ENCODE data around the gene PRKCH.

PRKCH gene

DNA sequence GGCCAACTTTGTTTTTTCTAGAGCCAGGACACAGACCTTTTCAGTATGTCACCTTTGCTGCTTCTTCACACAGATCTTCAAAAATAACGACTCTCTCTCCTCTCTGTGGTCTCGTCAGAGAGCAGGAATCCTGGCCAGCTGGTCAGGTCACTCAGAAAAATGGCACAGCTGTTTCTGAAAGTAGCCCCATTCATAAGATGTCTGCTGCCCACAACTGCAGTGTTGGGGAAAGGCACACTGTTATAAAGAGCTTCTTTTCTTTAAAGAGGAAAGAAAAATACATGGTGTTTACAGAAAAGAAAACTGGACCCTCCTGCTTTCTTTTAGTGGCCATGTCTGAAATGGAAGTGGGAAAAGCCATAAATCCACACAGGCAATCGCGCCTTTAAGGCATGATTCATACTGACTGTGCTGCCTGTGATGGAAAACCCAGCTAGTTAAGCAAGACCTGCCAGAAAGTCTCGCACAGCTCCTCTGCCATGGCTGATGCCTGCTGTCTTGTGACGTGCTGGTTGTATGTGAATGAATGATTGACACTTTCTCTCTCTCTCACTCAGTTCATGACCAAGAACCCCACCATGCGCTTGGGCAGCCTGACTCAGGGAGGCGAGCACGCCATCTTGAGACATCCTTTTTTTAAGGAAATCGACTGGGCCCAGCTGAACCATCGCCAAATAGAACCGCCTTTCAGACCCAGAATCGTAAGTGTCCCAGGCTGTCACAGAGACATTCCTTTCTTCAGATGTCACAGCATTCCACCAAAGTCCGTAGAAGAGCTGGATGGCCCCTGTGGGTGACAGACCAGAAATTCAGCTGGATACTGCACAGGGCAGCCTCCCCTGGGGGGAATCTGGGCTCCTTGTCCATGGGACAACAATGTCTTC is 226.0 kb downstream of the PRKCH start:
- H3K56ac ChIP-seq (ENCODE audit: low read length): no peak overlapping the region
- no peak overlapping the region for H3K27ac ChIP-seq (ENCODE audit: low read depth, low read length)
- no peak overlapping the region for H3K23ac ChIP-seq (ENCODE audit: low read length)
- no peak overlapping the region for H2BK5ac ChIP-seq (ENCODE audit: low read length)
- H3K36me3 ChIP-seq (ENCODE audit: control insufficient read depth, insufficient read depth, low read length): no peaks in the 10 kb centered on the region
- no peak overlapping the region for H3K18ac ChIP-seq (ENCODE audit: low read length)
- H3K4me3 ChIP-seq (ENCODE audit: low read length): no peak overlapping the region
- H4K5ac ChIP-seq (ENCODE audit: low read length): no peak overlapping the region
- no peaks in the 10 kb centered on the region for H3K79me2 ChIP-seq (ENCODE audit: control insufficient read depth, insufficient read depth, low read length)
- H3K4me2 ChIP-seq (ENCODE audit: low read length): no peak overlapping the region
- peak; percentile 74 for DNase-seq
- H3K4ac ChIP-seq (ENCODE audit: low read depth, low read length): no peak overlapping the region
- H2AK5ac ChIP-seq (ENCODE audit: low read length): no peak overlapping the region
- no peak overlapping the region for H2BK120ac ChIP-seq (ENCODE audit: low read depth, low read length)
- H3K9ac ChIP-seq (ENCODE audit: low read length): no peak overlapping the region
- no peaks in the 10 kb centered on the region for H3K4me1 ChIP-seq (ENCODE audit: control insufficient read depth, low read depth, low read length)
- H3K79me1 ChIP-seq (ENCODE audit: low read length): no peaks in the 10 kb centered on the region
- WGBS (ENCODE audit: extremely low coverage, insufficient coverage, low lambda C conversion rate): no CpG with 5 or more reads among the region's 14 CpGs
- no peak overlapping the region for H2BK15ac ChIP-seq (replicated peaks; ENCODE audit: low read depth)
- H4K8ac ChIP-seq (ENCODE audit: low read depth, low read length): no peak overlapping the region
- H3K27me3 ChIP-seq (ENCODE audit: insufficient read depth, low read length, poor library complexity): no peaks in the 10 kb centered on the region

DNA sequence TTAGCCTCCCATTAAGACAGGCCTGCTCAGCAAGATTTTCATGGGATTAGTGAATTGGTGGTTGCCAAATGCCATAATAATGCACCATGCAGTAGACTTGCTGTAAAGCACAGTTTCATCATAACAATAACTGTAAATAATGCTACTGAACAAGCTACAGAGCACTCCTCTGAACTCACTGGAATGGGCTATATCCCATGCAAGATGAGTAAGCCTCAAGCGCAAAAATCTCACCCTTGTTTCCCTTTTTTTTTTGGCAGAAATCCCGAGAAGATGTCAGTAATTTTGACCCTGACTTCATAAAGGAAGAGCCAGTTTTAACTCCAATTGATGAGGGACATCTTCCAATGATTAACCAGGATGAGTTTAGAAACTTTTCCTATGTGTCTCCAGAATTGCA is 228.0 kb downstream of the PRKCH start:
- no peaks in the 10 kb centered on the region for H3K79me2 ChIP-seq (ENCODE audit: control insufficient read depth, insufficient read depth, low read length)
- H3K4me1 ChIP-seq (ENCODE audit: control insufficient read depth, low read depth, low read length): peaks cover 9% of the 10 kb centered on the region
- WGBS (ENCODE audit: extremely low coverage, insufficient coverage, low lambda C conversion rate): no CpG with 5 or more reads among the region's 2 CpGs

DNA sequence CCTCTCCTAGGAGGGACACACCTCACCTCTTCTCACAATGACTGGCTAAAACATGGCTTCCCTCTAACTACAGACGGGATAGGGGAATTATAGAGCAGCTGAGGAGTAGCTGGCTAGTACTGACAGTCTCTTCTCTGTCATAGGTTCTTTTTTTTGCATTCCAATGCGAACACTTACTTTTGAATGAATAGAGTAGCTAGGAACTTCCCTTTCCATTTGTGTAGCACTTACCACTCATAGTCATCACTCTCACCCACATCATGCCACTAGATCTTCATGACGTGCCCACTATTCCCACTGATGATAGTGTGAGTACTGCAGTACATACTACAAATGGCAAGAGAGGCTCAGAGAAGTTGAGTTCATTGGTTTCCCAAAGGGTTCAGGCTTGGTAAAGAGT is 230.0 kb downstream of the PRKCH start:
- no peak for DNase-seq
- H3K4me2 ChIP-seq (ENCODE audit: low read length): no peak overlapping the region
- H4K5ac ChIP-seq (ENCODE audit: low read length): no peak overlapping the region
- no peaks in the 10 kb centered on the region for H3K79me1 ChIP-seq (ENCODE audit: low read length)
- no peak overlapping the region for H3K4me3 ChIP-seq (ENCODE audit: low read length)
- no peaks in the 10 kb centered on the region for H3K79me2 ChIP-seq (ENCODE audit: control insufficient read depth, insufficient read depth, low read length)
- H3K27me3 ChIP-seq (ENCODE audit: insufficient read depth, low read length, poor library complexity): no peaks in the 10 kb centered on the region
- H3K36me3 ChIP-seq (ENCODE audit: control insufficient read depth, insufficient read depth, low read length): no peaks in the 10 kb centered on the region
- H4K8ac ChIP-seq (ENCODE audit: low read depth, low read length): no peak overlapping the region
- H3K56ac ChIP-seq (ENCODE audit: low read length): no peak overlapping the region
- no peak overlapping the region for H2BK120ac ChIP-seq (ENCODE audit: low read depth, low read length)
- H3K27ac ChIP-seq (ENCODE audit: low read depth, low read length): no peak overlapping the region
- H2BK5ac ChIP-seq (ENCODE audit: low read length): no peak overlapping the region
- no peak overlapping the region for H3K4ac ChIP-seq (ENCODE audit: low read depth, low read length)
- no peak overlapping the region for H2BK15ac ChIP-seq (replicated peaks; ENCODE audit: low read depth)
- no peak overlapping the region for H3K18ac ChIP-seq (ENCODE audit: low read length)
- H3K23ac ChIP-seq (ENCODE audit: low read length): no peak overlapping the region
- peaks cover 9% of the 10 kb centered on the region for H3K4me1 ChIP-seq (ENCODE audit: control insufficient read depth, low read depth, low read length)
- H2AK5ac ChIP-seq (ENCODE audit: low read length): no peak overlapping the region
- no peak overlapping the region for H3K9ac ChIP-seq (ENCODE audit: low read length)
- WGBS (ENCODE audit: extremely low coverage, insufficient coverage, low lambda C conversion rate): no CpG with 5 or more reads among the region's 3 CpGs

More for the DNA sequence above, 228.0 kb downstream of the PRKCH start:
- H3K27ac ChIP-seq (ENCODE audit: low read depth, low read length): no peak overlapping the region
- no peak overlapping the region for H2AK5ac ChIP-seq (ENCODE audit: low read length)
- H2BK5ac ChIP-seq (ENCODE audit: low read length): no peak overlapping the region
- H3K18ac ChIP-seq (ENCODE audit: low read length): no peak overlapping the region
- no peak overlapping the region for H3K4me2 ChIP-seq (ENCODE audit: low read length)
- H3K27me3 ChIP-seq (ENCODE audit: insufficient read depth, low read length, poor library complexity): no peaks in the 10 kb centered on the region
- H4K8ac ChIP-seq (ENCODE audit: low read depth, low read length): no peak overlapping the region
- H2BK15ac ChIP-seq (replicated peaks; ENCODE audit: low read depth): no peak overlapping the region
- no peak overlapping the region for H2BK120ac ChIP-seq (ENCODE audit: low read depth, low read length)
- H3K36me3 ChIP-seq (ENCODE audit: control insufficient read depth, insufficient read depth, low read length): no peaks in the 10 kb centered on the region
- H3K9ac ChIP-seq (ENCODE audit: low read length): no peak overlapping the region
- DNase-seq: no peak
- no peaks in the 10 kb centered on the region for H3K79me1 ChIP-seq (ENCODE audit: low read length)
- H3K23ac ChIP-seq (ENCODE audit: low read length): no peak overlapping the region
- H3K4ac ChIP-seq (ENCODE audit: low read depth, low read length): no peak overlapping the region
- no peak overlapping the region for H4K5ac ChIP-seq (ENCODE audit: low read length)
- H3K4me3 ChIP-seq (ENCODE audit: low read length): no peak overlapping the region
- no peak overlapping the region for H3K56ac ChIP-seq (ENCODE audit: low read length)

DNA sequence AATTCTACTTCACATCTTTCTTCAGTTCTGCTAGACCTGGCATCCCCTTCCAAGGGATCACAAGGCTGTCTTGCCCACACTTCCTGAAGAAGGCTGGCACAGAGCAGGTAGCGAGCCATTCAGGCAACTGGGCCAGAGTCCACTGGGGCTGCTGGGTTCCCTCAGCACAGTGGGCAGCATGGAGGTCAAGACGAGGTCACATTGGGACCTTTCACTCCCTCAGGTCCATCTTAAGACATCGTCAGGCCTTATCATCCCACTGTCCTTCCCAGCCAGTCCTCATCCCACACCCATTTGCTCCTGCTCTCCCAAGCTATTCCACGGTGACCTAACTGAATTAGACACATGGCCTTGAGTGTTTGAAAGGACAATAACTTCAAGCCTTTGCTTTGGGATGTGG is 230.9 kb downstream of the PRKCH start:
- Histone ChIP-seq H4K5ac (ENCODE audit: low read length) (no peak overlapping the region), H3K18ac (ENCODE audit: low read length) (no peak overlapping the region), H3K4me1 (ENCODE audit: control insufficient read depth, low read depth, low read length) (peaks cover 9% of the 10 kb centered on the region), H2AK5ac (ENCODE audit: low read length) (peak overlapping the region; percentile 37), H3K79me1 (ENCODE audit: low read length) (no peaks in the 10 kb centered on the region), H3K4ac (ENCODE audit: low read depth, low read length) (no peak overlapping the region), H2BK120ac (ENCODE audit: low read depth, low read length) (no peak overlapping the region), H4K8ac (ENCODE audit: low read depth, low read length) (no peak overlapping the region), H3K27ac (ENCODE audit: low read depth, low read length) (no peak overlapping the region), H2BK15ac (replicated peaks; ENCODE audit: low read depth) (no peak overlapping the region), H3K9ac (ENCODE audit: low read length) (no peak overlapping the region), H3K56ac (ENCODE audit: low read length) (no peak overlapping the region), H3K27me3 (ENCODE audit: insufficient read depth, low read length, poor library complexity) (no peaks in the 10 kb centered on the region), H3K79me2 (ENCODE audit: control insufficient read depth, insufficient read depth, low read length) (no peaks in the 10 kb centered on the region), H3K4me2 (ENCODE audit: low read length) (no peak overlapping the region), H3K4me3 (ENCODE audit: low read length) (no peak overlapping the region), H3K23ac (ENCODE audit: low read length) (no peak overlapping the region), H2BK5ac (ENCODE audit: low read length) (no peak overlapping the region), H3K36me3 (ENCODE audit: control insufficient read depth, insufficient read depth, low read length) (no peaks in the 10 kb centered on the region)
- WGBS (ENCODE audit: extremely low coverage, insufficient coverage, low lambda C conversion rate): no CpG with 5 or more reads among the region's 4 CpGs
- DNase-seq: no peak

DNA sequence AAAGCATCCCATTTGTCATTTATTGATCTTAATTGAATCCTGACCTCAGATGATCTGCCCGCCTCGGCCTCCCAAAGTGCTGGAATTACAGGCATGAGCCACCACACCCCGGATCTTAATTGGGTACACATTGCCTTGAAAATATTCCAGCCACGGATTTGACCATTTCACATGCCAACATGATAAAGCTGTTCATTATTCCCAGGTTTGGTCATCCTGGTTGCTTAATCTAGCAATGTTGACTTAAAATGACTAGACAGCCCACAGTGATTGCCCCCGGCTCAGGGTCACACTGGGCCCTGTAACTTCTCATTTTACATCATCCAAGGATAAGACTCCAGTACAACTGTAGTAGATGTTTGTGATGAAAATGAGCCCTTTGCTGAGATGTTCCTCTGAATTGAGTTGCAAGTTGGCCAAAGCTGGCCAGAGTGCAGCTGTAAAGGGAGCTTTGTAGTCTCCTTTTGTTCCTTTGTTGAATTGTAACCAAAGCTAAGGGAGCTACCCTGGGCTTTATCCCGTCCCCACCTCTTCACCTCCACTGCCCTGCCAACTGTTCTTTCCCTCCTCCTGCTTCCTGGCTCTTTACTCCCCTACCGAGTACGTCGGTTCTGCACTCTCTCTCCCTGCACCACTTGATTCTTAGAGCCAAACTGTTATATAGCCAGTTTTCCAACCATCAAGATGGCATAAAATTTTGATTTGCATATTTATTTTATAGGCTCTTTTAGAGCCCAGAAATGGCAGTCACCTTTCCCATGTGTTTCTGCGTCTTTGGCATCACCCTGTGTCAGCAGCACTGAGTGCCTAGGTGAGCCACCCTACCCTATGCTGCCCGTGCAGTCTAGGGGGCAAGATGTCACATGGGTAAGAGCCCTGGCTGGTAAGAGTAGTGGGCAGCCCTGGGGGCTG is 232.6 kb downstream of the PRKCH start:
- Histone ChIP-seq H3K4me3 (ENCODE audit: low read length) (no peak overlapping the region), H2BK120ac (ENCODE audit: low read depth, low read length) (no peak overlapping the region), H3K79me1 (ENCODE audit: low read length) (no peaks in the 10 kb centered on the region), H3K36me3 (ENCODE audit: control insufficient read depth, insufficient read depth, low read length) (no peaks in the 10 kb centered on the region), H3K27me3 (ENCODE audit: insufficient read depth, low read length, poor library complexity) (no peaks in the 10 kb centered on the region), H3K4ac (ENCODE audit: low read depth, low read length) (no peak overlapping the region), H2BK15ac (replicated peaks; ENCODE audit: low read depth) (no peak overlapping the region), H3K4me2 (ENCODE audit: low read length) (no peak overlapping the region), H4K8ac (ENCODE audit: low read depth, low read length) (no peak overlapping the region), H2AK5ac (ENCODE audit: low read length) (no peak overlapping the region), H4K5ac (ENCODE audit: low read length) (no peak overlapping the region), H3K79me2 (ENCODE audit: control insufficient read depth, insufficient read depth, low read length) (no peaks in the 10 kb centered on the region), H3K27ac (ENCODE audit: low read depth, low read length) (no peak overlapping the region), H3K23ac (ENCODE audit: low read length) (peak overlapping the region; percentile 15), H3K18ac (ENCODE audit: low read length) (no peak overlapping the region), H3K9ac (ENCODE audit: low read length) (no peak overlapping the region), H3K56ac (ENCODE audit: low read length) (no peak overlapping the region), H3K4me1 (ENCODE audit: control insufficient read depth, low read depth, low read length) (peaks cover 9% of the 10 kb centered on the region), H2BK5ac (ENCODE audit: low read length) (no peak overlapping the region)
- no CpG with 5 or more reads among the region's 11 CpGs for WGBS (ENCODE audit: extremely low coverage, insufficient coverage, low lambda C conversion rate)
- no peak for DNase-seq
